NCI-H1694 (cell line): ENCODE data around the gene GALP.
"Not testable (repeated sequence)": the region's sequence is repeated elsewhere in the genome, so short reads cannot be mapped to it uniquely, and the experiment has no call there.

Experiments used
- DNase-seq: peaks from one replicate; lab custom pipeline; 2025; lab: John Stamatoyannopoulos, UW

GALP gene

GRCh38 chr19:56175861-56176307 lies at the start of gene GALP:
Gene GALP, plus strand, starts transcription at chr19:56176008. Its CDS starts 1,101 bp downstream, at chr19:56177109.
- DNase-seq: not testable (repeated sequence)

DNA sequence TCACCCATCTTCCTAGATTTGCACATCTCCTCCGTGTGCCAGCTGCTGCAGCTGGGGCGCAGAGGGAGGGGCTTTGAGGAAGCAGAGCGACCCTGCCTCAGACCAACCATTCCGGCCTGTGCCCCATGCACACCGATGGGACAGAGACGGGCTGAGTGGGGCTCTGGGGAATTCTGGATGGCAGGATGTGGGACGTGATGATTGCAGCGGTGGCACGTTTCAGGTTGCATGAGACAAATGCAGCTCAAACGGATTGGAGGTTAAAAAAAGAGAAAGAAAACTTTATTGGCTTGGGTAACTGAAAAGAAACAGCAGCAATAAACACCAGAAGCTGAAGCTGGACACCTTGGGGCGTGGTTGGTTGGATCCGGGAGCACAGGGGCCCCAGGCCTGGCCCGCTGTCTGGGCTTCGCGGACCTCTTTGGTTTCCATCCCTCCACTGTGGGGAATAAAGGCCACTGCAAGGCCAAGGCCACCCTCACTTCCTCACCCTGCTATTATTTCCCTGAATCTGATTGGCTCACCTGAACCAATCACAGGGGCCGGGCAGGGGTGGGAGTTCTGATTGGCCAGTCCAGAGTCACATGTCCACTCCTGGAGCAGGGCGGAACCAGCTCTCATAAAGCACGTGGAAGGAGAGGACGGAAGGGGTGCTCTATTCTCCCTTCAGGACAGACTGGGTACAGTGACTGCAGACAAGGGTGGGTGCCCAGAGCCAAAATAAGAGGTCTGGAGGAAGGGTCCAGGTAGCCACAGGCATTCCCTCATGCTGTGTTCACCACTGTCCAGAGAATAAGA lies 48.6 kb upstream of the GALP start:
- DNase-seq: no peak

DNA sequence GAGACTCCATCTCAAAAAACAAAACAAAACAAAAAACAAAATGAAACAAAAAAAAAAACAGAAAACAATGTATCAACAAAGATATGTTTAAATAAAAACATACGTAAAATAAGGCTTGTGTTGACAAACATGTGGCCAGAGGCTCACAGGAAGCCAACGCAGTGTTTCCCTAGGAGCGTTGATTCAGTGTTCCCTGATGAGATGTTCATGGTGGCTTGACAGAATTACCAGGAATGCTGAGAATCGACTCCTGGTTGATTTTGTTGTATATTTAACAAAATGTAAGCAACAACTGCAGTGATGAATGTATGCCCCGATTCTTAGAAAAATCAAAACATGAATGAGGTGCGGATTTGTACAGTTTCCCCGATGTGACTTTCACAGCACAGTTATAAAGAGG lies 45.8 kb upstream of the GALP start:
- DNase-seq: no peak

DNA sequence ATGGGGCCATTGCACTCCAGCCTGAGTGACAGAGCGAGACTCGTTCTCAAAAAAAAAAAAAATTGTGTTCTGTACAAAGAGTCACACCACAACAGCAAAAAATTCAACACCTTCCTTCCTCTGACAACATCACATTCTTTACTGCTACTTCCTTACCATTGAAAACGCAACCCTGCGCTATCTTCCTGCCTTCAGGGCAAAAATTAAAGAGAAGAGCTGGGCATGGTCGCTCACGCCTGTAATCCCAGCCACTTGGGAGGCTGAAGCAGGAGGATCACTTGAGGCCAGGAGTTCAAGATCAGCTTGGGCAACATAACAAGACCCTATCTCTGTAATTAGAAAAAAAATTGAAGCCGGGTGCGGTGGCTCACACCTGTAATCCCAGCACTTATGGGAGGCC lies 44.2 kb upstream of the GALP start:
- no peak for DNase-seq

GRCh38 chr19:56132316-56132822 lies 43.4 kb upstream of the GALP start:
- DNase-seq: no peak

DNA sequence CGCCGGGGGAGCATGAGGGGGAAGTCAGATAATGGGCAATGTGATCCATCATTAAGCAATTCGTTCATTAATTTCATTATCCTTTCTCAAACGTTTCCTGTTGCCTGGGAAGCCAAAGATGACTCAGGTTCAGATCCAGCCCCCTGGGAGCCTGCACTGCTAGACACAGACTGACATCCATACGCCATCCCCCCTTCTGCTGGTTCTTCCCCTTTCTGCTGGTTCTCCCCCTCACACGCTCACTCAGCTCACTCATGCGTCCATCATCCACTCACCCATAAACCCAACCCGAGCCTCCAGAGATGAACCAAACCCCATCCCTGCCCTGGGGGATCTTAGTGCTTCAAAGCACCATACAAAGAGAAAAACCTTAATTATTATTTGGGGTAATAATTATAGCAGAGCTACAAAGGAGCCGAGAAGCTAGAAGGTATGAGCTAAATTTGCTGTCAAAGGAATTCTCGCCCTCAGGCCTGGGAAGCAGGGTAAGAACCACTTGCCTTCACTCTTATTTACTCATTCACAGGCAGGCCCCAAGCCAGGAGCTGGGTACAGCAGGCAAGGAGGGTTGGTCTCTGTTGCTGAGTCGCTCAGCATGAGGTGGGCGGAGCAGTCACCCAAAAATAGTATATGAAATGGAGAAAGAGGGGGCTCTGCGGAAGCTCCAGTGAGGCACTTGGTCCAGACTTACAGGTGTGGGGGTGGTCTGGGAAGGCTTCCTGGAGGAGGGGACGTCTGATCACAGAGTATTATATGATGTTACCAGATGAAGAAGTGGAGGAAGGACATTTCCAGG lies 41.8 kb upstream of the GALP start:
- no peak for DNase-seq

DNA sequence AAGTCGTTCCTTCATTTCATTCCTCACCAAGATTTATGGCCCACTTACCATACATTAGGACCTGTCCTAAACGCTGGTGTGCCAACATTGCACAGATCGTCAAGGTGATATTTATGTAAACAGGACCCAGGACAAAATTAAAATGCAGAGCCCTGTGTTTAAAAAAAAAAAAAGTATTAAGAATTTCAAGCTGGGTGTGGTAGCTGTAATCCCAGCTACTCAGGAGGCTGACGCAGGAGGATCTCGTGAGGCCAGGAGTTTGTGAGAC lies 41.2 kb upstream of the GALP start:
- DNase-seq: no peak

DNA sequence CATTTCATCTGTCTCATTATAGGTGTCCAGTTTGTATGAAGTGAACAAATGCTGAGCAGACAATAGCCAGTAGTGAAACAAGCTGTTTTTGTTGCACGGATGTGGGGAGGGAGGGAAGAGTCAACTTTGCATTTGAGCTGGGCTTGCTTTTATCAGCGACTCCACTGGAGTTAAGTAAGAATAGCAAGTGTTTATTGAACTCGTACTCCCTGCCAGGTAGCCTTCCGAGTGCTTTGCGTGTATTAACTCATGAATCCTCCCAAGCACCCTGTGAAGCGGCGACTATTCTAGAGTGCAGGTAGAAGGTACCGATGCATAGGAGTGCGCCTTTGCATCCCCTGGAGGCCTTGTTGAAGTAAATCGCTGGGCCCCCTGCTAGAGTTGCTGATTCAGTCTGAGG lies 39.4 kb upstream of the GALP start:
- no peak for DNase-seq

GRCh38 chr19:56137405-56137804 lies 38.4 kb upstream of the GALP start:
- DNase-seq: no peak

DNA sequence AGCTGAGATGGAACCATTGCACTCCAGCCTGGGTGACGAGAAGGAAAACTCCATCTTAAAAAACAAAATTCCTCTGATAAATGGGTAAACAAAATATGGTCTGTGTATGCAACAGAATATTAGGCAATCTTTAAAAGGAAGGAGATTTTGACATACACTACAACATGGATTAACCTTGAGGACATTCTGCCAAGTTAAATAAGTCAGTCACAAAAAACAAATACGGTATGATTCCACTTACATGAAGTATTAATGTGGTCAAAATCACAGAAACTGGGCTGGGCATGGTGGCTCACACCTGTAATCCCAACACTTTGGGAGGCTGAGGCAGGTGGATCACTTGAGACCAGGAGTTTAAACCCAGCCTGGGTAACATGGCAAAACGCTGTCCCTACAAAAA lies 37.7 kb upstream of the GALP start:
- no peak for DNase-seq

DNA sequence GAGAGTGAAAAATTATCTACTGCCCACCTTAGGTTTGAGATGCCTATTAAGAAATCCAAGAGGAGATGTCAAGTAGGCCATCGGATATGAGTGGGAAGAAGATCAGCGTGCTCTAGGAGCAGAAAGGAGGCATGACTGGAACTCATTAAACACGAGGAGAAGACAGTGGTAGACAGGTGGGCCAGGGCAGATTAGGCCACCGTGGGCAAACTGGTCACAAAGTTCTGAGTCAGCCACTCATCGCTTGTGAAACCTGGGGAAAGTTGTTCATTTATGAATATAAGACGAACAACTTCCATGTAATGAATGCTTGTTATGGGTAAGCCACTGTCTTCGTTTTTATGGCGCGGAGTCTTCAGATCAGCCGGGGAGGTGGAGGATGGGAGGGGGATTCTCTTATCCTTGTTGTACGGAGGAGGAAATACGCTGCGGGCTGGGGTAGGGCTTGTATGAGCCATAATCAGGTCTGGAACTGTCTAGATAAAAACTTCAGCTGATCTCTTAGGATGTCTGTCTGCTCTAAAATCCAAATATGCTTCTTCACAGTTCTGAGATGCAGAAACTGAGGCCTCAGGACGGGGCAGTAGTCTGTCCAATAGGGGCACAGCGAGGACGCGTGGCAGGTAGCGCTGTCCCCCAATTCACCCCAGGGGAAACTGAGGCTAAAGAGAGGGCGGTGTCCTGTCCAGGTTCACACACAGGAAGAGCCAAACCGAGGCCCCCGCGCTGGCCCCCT lies 35.8 kb upstream of the GALP start:
- no peak for DNase-seq

DNA sequence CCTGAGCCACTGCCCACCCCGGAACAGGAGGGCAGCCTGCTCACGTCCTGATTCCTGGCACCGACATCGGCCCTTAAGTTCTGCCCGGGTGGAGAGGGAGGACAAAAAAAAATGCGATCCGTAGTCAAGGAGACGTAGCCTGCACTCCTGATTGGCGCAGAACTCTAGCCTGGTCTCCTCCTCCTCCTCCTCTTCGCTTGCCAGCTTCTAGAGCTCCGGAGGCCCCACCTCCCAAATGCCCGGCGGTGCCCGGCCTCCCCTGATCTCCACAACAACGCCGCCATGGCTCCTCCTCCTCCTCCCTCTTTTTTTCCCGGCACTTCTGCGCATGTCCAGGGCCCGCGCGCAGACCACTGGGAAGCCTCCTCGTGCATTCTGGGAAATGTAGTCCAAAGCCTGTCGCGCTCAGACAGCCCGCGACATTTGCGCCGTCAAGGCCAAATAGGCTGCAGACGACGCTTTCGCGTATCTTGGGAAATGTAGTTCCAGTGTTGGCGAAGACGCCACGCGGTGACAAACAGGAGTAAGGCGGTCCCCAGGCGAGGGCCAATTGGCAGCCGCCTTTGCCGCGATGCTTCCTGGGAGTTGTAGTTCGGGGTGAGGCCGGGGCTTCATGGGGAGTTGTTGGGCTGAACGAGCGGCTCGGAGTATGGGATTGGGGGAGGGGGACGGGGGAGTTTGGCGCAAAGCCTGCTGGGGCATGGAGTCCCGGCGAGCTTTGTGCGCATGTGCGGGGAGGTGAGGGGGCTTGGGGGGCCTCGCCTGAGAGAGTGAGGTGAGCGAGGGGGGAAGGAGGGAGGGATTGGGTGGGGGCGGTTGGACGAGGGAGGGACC lies 35.0 kb upstream of the GALP start, which contains the start of gene ZNF444:
ZNF444 (plus strand) TSS at position 705 of the 834 bp plus-strand sequence. CDS start 5,625 bp downstream, outside the sequence.
- DNase-seq: peak; percentile 100

DNA sequence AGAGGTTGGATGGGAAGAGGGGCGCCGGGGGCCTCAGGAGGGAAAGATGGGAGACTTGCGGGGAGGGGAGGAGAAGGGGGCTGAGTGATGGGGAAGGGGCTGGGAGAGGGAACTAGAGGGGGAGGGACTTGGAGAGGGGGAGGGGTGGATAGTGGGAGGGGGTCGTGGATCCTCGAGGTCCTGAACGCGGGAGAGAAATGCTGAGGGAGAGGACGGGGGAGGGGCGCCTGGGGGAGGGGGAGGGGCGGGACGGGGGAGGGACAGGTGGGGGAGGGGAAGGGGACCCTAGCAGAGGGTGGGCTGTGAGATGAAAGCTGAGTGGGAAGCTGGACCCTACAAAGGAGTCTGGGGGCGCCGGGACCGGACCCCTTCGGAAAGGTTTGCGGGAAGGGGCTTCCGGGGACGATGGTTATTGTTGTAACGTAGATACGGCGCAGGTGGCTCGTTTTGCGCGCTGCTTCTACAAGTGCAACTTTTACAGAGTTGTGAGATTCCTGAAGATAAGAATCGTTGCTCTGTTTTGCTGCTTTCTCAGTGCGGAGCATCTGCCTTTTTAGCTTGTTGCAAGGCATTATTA lies 34.3 kb upstream of the GALP start:
- no peak for DNase-seq

DNA sequence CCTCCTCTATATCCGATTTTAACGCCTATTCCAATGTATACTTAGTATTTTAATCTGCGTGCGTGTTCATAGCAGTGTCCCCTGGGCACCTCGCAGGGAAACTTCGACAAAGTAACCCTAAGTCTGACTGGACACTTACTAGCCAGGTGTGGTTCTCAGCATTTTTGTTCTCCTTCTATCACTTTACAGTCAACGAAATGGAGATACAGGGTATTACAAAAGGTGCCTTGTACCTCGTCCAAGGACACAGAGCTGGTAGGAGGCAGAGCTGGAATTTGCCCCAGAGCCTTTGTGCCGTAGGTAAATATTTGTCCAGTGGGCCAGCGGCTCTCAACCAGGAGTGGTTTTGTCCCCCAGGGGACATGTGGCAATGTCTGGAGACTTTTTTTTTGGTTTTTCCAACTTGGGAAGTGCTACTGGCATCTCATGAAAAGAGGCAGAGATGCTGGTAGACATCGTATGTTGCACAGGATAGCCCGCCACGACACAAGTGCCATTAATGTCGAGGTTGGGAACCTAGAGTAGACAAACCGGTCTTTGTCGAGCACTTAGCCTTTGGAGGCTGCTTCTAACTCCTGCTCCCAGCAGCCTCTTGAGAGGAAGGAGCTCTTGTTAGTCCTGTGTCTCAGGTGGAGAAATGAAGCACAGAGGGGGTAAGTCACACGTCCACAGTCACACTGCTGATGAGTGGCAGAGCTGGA lies 33.6 kb upstream of the GALP start:
- DNase-seq: no peak

GRCh38 chr19:56142897-56143434 lies 32.8 kb upstream of the GALP start:
- DNase-seq: no peak

DNA sequence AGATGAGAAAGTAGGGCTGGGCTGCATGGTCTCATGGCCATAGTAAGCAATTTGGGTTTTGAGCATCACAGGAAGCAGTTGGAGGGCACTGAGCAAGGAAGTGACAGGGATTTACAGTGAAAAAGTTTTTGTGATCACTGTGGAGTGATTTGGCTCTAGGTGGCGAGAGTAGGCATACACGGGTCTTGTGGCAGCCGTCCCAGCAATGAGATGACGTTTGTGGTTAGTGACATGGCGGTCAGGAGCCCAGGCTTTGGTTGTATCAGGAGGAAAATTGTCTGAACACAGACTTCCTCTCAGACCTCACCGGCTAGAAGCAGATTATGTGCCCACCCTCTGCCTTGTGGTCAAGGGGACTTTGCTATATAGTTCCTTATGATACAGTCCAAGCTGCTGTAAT lies 31.4 kb upstream of the GALP start:
- no peak for DNase-seq

GRCh38 chr19:56144831-56145230 lies 31.0 kb upstream of the GALP start:
- DNase-seq: no peak

DNA sequence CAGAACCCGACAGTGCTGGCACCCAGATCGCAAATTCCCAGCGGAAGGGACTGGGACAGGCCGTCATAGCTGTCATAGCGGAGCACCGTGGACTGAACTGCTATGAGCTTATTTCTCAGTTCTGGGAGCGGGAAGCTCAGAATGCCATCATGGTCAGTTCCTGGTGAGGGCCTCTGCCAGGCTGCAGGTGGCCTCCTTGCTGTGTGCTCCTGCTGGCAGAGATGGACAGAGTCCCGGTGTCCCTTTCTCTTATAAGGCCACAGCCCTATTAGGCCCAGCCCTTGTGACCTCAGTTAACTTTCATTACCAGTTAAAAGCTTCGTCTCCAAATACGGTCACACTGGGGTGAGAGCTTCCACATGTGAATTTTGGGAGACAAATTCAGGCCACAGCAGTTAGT lies 30.1 kb upstream of the GALP start:
- no peak for DNase-seq

DNA sequence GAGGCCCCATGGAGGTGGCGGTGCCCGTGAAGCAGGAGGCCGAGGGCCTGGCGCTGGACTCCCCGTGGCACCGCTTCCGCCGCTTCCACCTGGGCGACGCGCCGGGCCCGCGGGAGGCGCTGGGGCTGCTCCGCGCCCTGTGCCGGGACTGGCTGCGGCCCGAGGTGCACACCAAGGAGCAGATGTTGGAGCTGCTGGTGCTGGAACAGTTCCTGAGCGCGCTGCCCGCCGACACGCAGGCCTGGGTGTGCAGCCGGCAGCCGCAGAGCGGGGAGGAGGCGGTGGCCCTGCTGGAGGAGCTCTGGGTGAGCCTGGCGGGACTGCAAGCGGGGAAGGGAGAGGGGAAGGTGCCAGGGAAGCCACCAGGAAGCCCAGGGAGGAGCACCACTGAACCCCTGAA lies 28.9 kb upstream of the GALP start:
- no peak for DNase-seq

DNA sequence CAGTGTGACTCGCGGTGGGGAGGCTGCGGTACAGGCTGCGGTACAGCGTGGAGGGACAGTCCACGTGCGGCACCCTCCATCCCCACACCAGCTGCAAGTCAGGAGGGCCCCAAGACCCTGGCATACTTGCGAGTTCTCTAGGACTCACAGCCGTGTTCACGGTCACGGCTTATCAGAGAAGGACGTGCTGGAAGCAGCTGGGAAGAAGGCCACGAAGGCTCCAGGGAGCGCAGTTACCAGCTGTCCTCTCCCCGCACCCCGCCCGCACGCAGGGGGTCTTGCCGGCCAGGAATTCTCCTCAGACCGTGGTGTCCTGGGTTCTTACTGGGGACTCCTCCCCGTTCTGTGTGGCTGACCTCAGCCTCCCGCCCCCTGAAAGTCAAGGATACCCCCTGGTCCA lies 28.5 kb upstream of the GALP start:
- DNase-seq: no peak
